Kidney tubule cell (primary cell): ENCODE results near the gene TREML2.
"Not testable (repeated sequence)": the region's sequence is repeated elsewhere in the genome, so short reads cannot be mapped to it uniquely, and the experiment has no call there.

Source experiments
- DNase-seq: peaks from one replicate; pipeline ENCODE4 v3.0.0-alpha.2; 2018; ENCODE audit warnings: low spot score

The TREML2 gene, protein sequence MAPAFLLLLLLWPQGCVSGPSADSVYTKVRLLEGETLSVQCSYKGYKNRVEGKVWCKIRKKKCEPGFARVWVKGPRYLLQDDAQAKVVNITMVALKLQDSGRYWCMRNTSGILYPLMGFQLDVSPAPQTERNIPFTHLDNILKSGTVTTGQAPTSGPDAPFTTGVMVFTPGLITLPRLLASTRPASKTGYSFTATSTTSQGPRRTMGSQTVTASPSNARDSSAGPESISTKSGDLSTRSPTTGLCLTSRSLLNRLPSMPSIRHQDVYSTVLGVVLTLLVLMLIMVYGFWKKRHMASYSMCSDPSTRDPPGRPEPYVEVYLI

DNA sequence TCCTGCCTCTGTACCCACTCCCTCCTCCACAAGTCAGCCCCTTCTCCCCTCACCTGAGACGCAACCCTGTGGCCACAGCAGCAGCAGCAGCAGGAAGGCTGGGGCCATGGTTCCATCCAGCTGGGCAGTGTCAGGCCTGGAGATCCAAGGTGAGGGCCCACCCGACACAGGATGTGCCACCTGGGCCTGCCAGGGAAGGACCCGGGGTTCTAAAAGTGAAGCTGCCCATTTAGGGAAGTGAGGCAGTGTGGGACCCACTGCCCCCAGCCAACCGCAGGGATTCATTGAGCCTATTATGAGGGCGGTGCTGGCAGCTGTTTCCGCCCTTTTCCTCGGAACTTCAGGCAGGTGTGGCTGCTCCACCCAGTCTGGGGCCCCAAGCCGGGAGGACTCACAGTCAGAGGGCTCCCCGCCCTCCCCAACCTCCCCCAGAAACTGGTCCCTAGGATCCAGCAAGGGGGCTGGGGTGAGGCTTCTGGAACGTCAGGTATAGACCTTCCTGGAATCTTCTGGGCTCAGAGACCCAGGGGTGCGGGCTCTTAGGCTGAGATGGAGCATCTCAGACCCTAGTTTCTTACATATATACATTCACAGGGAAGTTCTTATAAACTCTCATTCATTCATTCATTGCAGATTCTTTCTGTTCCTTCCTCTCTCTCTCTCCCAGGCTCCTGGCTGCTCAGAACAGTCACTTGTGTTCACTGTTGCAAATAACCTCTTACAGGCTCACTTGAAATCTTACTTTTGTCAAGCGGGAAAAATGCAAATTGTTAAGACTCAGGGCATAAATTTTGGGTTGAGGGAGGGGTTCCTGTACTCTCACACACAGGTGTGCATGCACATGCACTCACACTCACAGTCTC lies at the start of gene TREML2:
TSS of gene TREML2 (minus strand) at position 249 of the 863 bp plus-strand sequence. CDS start at position 108, 141 bp downstream.
- no peak for DNase-seq

DNA sequence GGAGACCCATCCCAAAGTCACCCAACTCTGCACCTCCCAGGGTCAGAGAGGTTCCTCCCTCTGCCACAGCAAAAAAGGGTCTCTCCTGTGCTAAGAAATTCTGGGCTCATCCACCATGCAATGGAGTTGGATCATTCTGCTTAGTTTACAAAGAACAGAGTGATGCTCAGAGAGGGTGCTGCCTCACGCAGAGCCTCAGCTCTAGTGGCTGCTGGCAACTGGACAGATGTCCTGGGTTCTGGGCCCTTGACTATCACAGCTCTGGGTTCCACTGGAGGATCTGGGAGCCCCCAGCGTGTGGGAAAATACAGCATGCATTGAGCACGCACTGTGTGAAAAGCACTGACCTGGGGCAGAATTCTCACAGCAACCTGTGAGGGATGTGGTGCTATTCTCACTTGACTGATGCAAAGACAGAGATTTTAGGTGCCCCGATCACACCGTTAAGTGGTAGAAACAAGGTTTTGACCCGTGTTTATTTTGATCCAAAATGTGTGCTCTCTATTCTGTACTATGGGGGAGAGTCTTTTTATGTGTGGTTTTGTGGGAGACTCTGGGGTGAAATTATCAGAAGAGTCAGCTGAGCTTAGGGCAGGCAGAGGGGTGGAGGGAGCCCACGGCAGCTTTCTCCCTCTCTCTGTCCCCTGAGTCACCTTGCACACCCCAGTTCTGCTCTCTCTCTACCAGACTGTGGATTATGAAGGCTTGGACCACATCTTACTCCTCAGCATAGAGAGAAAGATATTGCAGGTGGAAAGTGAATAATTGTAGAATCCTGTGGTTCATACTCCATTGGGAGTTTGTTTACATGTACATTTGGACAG lies 47.1 kb upstream of the TREML2 start:
- no peak for DNase-seq

DNA sequence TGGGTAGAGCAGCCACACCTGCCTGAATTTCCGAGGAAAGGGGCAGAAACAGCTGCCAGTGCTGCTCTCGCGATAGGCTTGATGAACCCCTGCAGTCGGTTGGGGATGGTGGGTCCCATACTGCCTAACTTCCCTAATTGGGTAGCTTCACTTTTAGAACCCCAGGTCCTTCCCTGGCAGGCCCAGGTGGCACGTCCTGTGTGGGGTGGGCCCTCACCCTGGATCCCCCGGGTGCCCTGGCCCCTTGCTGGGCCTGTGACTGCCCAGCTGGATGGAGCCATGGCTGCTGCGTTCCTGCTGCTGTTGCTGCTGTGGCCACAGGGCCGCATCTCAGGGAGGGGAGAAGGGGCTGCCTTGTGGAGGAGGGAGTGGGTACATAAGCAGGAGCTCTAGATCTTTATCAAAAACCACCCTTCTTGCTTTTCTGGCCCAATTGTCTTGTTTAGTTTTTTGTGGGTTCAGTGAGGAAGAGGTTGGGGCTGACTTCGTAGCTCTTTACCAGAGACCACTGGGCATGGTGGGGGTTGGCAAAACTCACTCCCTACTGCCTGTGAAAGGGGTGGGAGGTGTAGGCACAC lies 46.4 kb upstream of the TREML2 start:
- no peak for DNase-seq

DNA sequence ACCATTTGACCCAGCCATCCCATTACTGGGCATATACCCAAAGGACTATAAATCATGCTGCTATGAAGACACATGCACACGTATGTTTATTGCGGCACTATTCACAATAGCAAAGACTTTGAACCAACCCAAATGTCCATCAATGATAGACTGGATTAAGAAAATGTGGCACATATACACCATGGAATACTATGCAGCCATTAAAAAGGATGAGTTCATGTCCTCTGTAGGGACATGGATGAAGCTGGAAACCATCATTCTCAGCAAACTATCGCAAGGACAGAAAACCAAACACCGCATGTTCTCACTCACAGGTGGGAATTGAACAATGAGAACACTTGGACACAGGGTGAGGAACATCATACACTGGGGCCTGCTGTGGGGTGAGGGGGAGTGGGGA lies 45.6 kb upstream of the TREML2 start:
- not testable (repeated sequence) for DNase-seq

DNA sequence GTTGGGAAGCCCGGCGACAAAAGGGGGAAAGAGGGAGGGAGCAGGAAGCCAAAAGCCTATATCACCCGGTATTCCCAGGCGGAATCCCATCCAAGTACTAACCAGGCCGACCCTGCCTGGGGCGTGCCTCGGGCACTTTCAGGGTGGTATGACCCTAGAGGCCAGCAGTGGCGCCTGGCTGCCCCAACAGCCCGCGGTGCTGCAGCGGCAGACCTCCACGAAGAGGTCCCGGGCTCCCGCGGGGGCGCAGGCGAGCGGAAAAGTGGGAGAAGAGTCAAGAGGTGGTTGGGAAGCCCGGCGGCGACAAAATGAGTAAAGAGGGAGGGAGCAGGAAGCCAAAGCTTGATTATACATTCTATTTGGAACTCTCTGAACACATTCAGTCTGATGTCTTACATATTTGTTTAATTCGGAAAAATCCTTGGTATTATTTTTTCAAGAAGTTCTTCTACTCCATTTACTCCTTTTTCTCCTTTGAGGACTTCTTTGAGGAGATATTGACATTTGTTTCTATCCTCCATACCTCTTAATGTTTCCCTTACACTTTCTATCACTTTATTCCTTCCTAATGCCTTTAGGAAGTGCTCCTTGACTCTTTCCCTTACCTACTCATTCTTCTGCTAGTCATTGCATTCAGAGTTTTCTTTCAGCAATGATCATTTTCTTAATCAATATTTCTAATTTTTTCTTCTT lies 38.7 kb upstream of the TREML2 start:
- DNase-seq, result no peak

DNA sequence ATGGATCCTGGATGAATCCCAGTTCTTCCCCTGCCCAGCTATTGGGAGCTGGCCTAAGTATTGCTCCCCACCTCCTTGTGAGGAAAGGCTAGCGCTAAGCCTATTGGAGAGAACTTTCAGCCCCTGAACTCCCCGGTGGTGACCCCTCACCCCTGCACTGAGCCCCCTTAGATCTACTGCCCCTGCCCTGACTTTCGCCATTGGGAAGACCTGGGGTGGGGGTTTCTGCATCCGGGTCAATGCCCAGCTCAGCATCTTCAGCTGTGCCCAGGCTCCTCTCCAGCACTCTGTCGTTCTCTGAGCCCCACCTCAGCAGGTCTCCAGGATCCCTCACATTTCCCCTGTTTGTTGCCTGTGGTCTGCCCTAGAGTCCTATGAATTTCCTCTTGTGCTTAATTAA lies 36.2 kb upstream of the TREML2 start:
- no peak for DNase-seq

DNA sequence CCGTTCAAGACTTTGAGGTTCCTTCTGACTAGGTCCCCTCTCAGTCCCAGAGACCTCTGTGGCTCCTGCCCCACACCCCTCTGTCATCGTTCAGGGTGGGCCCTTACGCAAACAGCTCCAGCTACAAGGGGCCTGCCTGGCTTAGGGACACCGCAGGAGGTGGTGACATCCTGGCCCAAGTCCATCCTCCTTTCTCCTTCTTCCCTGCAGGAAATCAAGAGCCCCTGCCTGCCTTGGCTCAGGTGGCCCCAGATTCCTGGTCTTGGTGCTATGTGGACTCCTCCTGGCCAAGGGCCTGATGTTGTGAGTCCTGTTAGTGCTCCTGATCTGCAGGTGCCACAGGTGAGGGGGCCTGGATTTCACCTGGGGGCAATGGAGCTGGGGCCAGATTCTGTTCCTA lies 35.3 kb upstream of the TREML2 start:
- no peak for DNase-seq

DNA sequence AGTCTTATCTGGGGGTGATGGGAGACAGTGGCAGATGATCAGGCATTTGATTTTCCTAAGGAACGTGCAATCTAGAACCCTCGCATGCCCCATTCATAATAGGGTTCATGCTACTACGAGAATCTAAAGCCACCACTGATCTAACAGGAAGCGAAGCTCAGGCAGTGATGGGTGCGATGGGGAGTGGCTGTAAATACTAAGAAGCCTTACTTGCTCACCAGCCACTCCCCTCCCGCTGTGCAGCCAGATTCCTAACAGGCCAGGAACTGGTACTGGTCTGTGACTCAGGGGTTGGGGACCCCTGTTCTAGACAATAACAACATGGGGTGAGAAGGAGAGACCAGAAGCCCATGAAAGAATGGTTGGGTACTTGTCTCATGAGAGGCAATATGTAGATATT lies 31.7 kb upstream of the TREML2 start:
- no peak for DNase-seq

DNA sequence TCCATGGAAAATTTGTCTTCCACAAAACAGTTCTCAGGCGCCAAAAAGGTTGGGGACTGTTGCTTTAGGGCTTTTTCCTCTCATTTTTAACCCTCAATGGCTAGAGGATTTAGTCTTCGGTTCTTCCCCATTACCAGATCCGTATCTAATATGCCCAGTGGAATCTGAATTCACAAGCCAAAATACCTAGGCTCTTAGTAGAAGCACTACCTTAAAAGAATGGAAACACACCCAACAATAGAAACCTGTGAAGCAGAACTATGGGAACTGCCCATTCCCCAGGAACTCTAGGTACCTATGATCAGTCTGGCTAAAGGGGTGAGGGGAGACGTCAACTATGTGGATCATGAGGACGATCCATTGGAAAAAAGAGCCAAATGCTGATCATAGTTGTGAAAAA lies 30.3 kb upstream of the TREML2 start:
- DNase-seq, result no peak

DNA sequence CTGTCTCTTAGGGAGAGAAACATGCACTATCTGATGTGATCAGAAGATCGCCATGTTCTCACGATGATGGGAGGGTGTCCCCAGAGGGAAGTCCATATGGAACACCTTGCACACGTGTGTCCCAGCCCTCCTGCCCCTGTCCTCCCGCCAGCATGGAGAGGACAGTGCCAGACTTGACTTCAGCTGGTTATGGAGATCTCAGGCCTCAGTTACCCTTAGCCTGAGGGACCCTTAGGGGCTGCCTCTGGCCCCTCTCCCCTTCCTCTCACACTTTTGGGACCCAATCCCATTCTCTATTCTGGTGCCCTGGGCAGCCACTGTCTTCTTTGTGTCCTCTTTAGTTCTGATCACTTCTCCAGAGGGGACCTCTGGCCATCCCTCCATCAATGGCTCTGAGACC lies 28.8 kb upstream of the TREML2 start:
- no peak for DNase-seq

DNA sequence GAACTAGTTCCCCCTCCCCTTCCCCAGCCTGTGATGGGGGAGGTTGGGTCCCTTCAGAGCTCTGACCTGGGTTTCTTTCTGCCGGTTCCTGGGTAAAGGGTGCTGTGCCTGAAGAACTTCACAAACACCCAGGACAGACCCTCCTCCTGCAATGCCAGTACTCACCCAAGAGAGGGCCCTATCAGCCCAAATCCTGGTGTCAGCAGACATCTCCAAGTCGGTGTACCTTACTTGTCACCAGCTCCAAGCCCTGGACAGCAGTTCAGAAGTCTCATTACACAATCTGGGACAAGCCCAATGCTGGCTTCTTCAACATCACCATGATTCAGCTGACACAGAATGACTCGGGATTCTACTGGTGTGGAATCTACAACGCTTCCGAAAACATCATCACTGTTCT lies 27.7 kb upstream of the TREML2 start:
- DNase-seq, result no peak

DNA sequence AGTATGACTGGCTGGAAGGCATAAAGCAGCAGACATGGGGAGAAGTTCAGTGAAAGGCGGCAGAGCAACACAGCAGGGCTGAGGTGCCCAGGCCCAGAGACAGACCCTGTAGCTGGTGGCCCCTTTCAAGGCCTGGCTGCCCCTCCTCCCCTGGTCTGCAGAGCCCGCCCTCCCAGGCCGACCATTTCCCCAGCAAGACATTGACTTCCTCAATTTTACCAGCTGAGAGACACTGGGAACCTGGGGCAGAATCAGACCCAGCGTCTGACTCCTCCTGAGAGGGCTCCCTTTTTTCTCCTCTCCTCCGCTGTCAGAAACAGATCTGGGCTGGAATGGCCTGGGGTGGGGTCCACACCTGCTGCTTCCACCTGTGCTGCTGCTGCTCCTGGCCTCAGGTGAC lies 27.1 kb upstream of the TREML2 start, which contains the start of gene TREML4:
TSS of gene TREML4 (plus strand) at position 254 of the 400 bp plus-strand sequence. CDS start at position 333, 79 bp downstream.
- DNase-seq, result no peak

DNA sequence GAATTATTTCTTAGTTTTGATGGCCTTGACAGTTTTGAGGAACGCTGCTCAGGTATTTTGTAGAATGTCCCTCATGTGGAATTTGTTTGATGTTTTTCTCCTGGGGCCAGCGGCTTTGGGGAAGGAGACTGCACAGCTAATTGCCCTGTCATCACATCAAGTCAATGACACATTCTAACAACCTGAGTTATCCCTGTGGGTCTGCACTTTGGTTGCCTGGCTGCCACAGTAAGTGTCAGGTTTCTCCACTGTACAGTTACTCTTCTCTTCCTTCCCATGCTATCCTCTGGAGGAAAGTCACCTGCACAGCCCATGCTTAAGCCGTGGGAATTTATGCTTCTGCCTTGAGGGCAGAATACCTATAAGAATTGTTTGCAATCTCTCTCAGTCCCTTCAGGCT lies 25.8 kb upstream of the TREML2 start:
- peak; percentile 4 for DNase-seq

DNA sequence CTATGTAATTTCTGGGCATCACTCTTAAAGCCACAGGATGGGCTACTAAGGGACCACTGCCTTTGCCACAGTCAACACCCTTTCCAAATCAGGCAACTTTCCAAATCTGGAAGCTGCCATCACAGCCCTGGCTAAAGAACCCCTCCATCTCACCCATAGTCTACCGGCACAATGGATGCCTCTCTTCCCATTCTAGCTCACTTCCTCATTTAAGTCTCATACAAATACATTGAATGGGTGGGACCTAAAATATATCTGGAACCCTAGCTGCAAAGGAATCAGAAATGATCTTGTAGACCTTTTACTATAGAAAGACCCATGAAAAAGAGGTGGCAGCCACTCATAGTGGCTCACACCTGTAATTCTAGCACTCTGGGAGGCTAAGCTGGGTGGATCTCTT lies 23.9 kb upstream of the TREML2 start:
- no peak for DNase-seq

DNA sequence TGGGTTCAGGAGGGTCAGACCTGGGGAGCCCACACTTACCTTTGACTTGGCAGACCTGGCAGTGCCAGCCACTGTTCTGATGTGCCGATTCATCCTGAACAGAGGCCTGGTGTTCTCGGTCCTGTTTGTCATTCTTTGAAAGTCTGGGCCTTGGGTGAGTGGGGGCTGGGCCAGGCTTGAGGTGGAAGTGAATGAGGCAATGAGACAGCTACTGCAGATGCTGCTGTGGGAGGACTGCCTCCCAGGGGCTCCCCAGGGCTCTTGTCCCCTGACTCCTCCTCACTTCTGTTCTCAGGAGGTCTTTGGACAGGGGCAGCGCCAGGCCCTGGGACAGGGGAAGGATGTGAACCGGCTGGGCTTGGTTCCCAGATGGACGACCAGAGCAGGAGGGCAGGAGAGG lies 21.6 kb upstream of the TREML2 start:
- DNase-seq, result no peak

DNA sequence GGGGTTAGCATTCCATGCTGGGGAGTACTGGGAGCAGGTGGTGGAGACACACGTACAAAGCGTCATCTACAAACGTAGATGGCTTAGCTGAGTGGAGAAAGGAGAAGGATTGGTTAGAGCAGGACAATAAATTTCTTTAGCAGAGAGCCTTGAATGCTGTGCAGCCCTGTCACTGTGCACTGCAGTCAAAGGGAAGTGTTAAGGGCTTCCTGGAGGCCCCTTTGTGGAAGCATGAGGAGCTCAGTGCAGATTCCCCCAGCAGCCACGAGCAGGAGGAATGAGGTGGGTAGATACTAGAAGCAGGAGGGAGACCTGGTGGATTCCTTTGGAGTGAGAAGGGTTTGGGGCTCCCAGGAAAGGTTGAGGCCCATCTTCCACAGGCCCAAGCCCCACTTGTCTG lies 21.1 kb upstream of the TREML2 start:
- DNase-seq, result no peak

DNA sequence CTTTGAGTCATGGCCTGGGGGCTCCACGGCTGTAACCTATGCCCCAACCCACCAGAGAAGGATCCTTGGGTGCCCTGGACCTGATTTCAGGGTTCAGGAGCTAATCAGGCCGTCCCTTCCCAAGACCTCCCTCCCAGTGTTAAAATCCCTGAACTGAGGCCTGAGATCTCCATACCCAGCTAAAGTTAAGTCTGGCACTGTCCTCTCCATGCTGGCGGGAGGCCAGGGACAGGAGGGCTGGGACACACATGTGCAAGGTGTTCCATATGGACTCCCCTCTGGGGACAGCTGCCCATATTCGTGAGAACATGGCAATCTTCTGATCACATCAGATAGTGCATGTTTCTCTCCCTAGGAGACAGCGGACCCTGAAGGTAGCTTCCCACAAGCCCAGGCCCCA lies 15.7 kb upstream of the TREML2 start:
- no peak for DNase-seq

DNA sequence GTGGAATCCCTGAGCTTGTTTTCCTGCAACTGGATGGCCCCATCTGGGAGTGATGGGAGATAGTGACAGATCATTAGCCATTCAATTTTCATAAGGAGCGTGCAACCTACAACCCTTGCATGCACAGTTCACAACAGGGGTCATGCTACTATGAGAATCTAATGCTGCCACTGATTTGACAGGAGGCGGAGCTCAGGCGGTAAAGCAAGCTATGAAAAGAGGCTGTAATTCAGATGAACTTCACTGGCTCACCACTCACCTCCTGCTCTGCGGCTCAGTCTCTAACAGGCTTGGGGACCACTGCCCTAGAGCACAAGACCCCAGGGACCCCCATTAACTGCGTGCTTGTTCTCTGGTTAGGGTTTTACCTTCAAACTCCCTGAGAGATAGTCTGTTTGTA lies 14.8 kb upstream of the TREML2 start:
- DNase-seq, result no peak

DNA sequence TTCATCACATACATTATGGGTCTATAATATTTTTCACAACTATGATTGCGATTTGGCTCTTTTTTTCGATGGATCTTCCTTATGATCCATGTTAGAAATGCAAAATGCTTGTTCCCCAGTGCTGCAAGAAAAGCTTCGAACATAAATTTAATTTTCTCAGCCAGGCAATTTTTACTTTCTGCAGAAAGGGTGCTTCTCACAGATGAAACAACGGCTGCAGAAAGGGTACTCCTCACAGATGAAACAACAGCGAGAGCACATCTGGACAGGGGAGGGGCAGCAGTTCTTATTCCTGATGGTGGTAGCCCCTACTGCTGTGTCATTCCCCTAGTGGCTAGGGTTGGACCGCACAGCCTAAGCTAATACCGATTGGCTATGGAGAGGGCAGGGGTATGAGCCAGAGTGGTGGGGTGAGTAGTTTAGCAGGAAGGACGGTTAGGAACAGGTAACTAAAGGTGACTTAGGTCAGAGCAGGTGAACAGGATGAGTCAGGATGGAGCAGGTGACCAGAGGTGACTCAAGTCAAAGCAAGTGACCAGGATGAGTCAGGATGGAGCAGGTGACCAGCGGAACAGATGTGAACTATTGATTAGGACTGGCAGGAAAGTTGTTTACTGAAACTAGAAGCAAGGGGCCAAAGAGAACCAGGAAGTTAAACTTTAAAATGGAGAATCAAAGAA lies 13.8 kb upstream of the TREML2 start:
- DNase-seq, result peak; percentile 71

DNA sequence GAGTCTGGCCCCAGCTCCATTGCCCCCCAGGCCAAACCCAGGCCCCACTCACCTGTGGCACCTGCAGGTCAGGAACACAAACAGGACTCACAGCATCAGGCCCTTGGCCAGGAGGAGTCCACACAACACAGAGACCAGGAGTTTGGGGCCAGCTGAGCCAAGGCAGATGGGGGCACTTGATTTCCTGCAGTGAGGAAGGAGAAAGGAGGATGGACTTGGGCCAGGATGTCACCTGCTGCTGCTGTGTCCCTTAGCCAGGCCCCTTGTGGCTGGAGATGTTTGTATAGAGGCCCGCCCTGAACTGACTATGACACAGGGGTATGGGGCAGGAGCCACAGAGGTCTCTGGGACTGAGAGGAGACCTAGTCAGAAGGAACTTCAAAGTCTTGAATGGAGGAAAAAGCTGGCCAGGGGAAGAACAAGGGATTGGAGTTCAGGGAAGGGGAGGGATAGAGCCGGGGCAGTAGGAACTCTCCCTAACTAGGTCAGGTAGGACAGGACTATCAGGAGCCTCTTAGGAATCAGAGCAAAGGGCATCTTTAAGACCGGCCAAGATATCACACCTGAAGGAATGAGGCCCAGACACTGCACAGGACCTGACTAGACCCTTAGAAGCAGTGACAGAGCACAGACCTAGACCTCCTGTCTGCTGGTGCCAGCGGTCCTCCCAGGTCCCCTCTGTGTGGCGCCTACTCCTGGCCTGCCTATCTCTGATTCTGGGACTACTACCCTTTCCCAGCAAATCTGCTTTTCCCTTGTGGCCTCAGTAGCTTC lies 8.8 kb upstream of the TREML2 start:
- DNase-seq, result no peak
